ENCODE data around the gene MCAM. TPM values are rescaled to one million over a fixed set of nuclear protein-coding genes. Genes with fewer than 3 reads are reported as not detected.

The MCAM gene
- polyA plus RNA-seq, 3 donors = not detected

DNA sequence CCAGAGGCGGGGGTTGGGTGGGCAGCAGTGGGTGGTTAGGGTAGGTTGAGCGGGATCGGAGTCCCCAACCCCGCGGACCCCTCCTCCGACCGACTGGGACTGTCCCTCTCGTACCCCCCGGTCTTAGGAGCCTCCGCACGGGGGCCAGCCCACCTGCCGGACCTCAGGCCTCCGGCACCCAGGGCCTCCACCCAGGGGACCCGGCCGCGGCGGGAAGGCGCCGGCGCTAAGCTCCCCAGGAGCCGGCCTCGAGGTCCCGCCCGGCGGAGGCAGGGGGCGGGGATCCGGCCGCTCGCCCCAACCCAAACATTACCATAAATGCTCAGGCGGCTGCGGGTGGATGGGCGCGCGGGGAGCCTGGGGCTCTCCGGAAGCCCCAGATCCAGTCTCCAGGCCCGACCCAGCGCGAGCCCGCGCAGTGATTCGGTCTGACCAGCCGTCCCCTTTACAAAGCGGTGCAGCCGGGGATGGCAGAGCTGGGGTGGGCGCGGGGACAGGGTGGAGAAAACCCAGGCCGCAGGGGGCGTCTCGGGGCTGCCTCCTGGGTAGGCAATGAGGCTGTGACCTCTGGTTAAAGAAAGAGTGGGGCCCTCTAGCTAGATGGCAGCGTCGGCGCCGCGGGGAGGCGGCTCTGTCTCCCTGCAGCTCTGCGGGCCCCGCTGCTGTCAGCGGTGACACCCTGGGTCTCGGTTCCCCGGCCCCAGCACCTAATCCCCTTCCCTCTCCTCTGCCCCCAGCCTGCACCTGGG is 4.0 kb upstream of the MCAM start:
- H3K4me2 ChIP-seq (replicated peaks; ENCODE audit: extremely low read depth, low read length, poor library complexity, severe bottlenecking) = peak overlapping the region; percentile 92
- H3K79me2 ChIP-seq (ENCODE audit: insufficient read depth, low read length) = no peaks in the 10 kb centered on the region
- H3K36me3 Mint-ChIP-seq = peaks cover 0 to 8% of the 10 kb centered on the region in 2 donors
- H2AFZ ChIP-seq (ENCODE audit: insufficient read depth, low read depth, low read length, poor library complexity, severe bottlenecking) = peak overlapping the region; percentile 91
- peak in 1 of 3 donors; percentile 17 for DNase-seq
- peak overlapping the region; percentile 35 to 77 (median 46) for H3K4me3 ChIP-seq (replicated peaks in 1 of 3; ENCODE audit: low read depth in 2 of 3, low read length in 3 of 3)
- H3K27me3 Mint-ChIP-seq (ENCODE audit: low read depth in 3 of 3) = peaks cover 52 to 64% (median 57%) of the 10 kb centered on the region in 3 donors
- H3K4me1 Mint-ChIP-seq = peaks cover 27% of the 10 kb centered on the region
- no peak overlapping the region for H3K27ac ChIP-seq (ENCODE audit: low read depth in 1 of 2, low read length in 2 of 2)
- H3K36me3 ChIP-seq (replicated peaks in 1 of 2; ENCODE audit: control insufficient read depth in 1 of 2, insufficient read depth in 2 of 2, low read length in 2 of 2) = no peaks in the 10 kb centered on the region
- H3K4me3 Mint-ChIP-seq = peak overlapping the region; percentile 80 to 91
- H3K9me3 Mint-ChIP-seq = peaks cover 0 to 7% (median 0%) of the 10 kb centered on the region in 7 donors
- H3K27ac Mint-ChIP-seq = peak overlapping the region in 1 of 7 donors; percentile 46
- H3K4me1 ChIP-seq (ENCODE audit: control insufficient read depth in 1 of 2, insufficient read depth in 2 of 2, low read length in 2 of 2) = peaks cover 29 to 32% of the 10 kb centered on the region in 2 donors
- intact Hi-C loops (cut with micrococcal nuclease) = no loop called here
- H4K20me1 ChIP-seq (ENCODE audit: insufficient read depth, low read length) = no peaks in the 10 kb centered on the region
- H3K9me3 ChIP-seq (replicated peaks in 1 of 2; ENCODE audit: control insufficient read depth in 1 of 2, insufficient read depth in 1 of 2, low read length in 2 of 2) = peaks cover 0 to 1% of the 10 kb centered on the region in 2 donors
- WGBS (ENCODE audit: insufficient coverage) = 1% methylated on average over 45 of the region's 60 CpGs
- H3K9ac ChIP-seq (ENCODE audit: insufficient read depth, low read length, poor library complexity, severe bottlenecking) = peak overlapping the region; percentile 61
- peaks cover 26 to 59% of the 10 kb centered on the region in 2 donors for H3K27me3 ChIP-seq (ENCODE audit: control insufficient read depth in 2 of 2, insufficient read depth in 2 of 2, low read length in 2 of 2)
- TF ChIP-seq, protein P1, sequence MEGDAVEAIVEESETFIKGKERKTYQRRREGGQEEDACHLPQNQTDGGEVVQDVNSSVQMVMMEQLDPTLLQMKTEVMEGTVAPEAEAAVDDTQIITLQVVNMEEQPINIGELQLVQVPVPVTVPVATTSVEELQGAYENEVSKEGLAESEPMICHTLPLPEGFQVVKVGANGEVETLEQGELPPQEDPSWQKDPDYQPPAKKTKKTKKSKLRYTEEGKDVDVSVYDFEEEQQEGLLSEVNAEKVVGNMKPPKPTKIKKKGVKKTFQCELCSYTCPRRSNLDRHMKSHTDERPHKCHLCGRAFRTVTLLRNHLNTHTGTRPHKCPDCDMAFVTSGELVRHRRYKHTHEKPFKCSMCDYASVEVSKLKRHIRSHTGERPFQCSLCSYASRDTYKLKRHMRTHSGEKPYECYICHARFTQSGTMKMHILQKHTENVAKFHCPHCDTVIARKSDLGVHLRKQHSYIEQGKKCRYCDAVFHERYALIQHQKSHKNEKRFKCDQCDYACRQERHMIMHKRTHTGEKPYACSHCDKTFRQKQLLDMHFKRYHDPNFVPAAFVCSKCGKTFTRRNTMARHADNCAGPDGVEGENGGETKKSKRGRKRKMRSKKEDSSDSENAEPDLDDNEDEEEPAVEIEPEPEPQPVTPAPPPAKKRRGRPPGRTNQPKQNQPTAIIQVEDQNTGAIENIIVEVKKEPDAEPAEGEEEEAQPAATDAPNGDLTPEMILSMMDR (IDR thresholded peaks at IDR 0.05) = no peak

DNA sequence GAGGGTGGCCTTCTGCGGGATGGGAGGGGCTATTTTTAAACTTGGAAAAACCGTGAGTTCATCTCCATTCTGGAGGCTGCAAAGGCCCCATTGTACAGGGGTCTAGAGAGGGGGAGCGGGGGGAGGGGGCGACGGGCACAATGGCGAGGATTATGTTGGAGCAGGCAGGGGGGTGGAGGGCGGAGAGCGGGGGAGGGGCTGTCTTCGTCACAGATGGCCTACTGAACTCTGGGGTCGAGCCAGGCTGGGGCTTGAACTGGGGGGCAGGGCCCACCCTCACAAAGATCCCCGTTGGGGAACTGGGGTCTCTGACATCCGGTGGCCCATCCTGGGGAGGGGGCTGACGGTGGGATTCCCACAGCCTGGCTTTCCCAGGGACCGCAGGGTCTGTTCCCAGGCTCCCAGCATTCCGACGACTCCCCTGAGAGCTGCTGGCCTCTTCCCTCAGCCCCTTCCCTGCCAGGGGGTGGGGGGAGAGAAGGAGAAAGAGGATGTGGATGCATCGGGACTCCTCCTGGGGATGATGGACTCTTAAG is 3.4 kb upstream of the MCAM start:
- no peaks in the 10 kb centered on the region for H3K79me2 ChIP-seq (ENCODE audit: insufficient read depth, low read length)
- H2AFZ ChIP-seq (ENCODE audit: insufficient read depth, low read depth, low read length, poor library complexity, severe bottlenecking) = peak overlapping the region; percentile 91
- no peaks in the 10 kb centered on the region for H4K20me1 ChIP-seq (ENCODE audit: insufficient read depth, low read length)
- peaks cover 28 to 66% of the 10 kb centered on the region in 2 donors for H3K27me3 ChIP-seq (ENCODE audit: control insufficient read depth in 2 of 2, insufficient read depth in 2 of 2, low read length in 2 of 2)
- TF ChIP-seq, protein P1 (IDR thresholded peaks at IDR 0.05) = no peak
- H3K27ac Mint-ChIP-seq = peak overlapping the region in 1 of 7 donors; percentile 55
- 54% methylated on average over 8 of the region's 17 CpGs for WGBS (ENCODE audit: insufficient coverage)
- H3K36me3 Mint-ChIP-seq = peaks cover 0 to 8% of the 10 kb centered on the region in 2 donors
- no peak overlapping the region for H3K27ac ChIP-seq (ENCODE audit: low read depth in 1 of 2, low read length in 2 of 2)
- peaks cover 33% of the 10 kb centered on the region for H3K4me1 Mint-ChIP-seq
- DNase-seq = peak in 1 of 3 donors; percentile 2
- intact Hi-C loops (cut with micrococcal nuclease) = no loop called here
- H3K4me1 ChIP-seq (ENCODE audit: control insufficient read depth in 1 of 2, insufficient read depth in 2 of 2, low read length in 2 of 2) = peaks cover 36 to 37% of the 10 kb centered on the region in 2 donors
- H3K9ac ChIP-seq (ENCODE audit: insufficient read depth, low read length, poor library complexity, severe bottlenecking) = peak overlapping the region; percentile 61
- H3K4me3 Mint-ChIP-seq = peak overlapping the region in 1 of 2 donors; percentile 83
- peaks cover 59 to 69% (median 64%) of the 10 kb centered on the region in 3 donors for H3K27me3 Mint-ChIP-seq (ENCODE audit: low read depth in 3 of 3)
- H3K36me3 ChIP-seq (replicated peaks in 1 of 2; ENCODE audit: control insufficient read depth in 1 of 2, insufficient read depth in 2 of 2, low read length in 2 of 2) = no peaks in the 10 kb centered on the region
- peaks cover 0 to 8% of the 10 kb centered on the region in 2 donors for H3K9me3 ChIP-seq (replicated peaks in 1 of 2; ENCODE audit: control insufficient read depth in 1 of 2, insufficient read depth in 1 of 2, low read length in 2 of 2)
- H3K4me2 ChIP-seq (replicated peaks; ENCODE audit: extremely low read depth, low read length, poor library complexity, severe bottlenecking) = peak overlapping the region; percentile 92
- peak overlapping the region in 1 of 3 experiments; percentile 77 for H3K4me3 ChIP-seq (replicated peaks in 1 of 3; ENCODE audit: low read depth in 2 of 3, low read length in 3 of 3)
- peaks cover 0 to 7% (median 0%) of the 10 kb centered on the region in 7 donors for H3K9me3 Mint-ChIP-seq

Data from CD14-positive monocyte (primary cell).